BJ (cell line): Measurements from ENCODE around the gene LRRC41. TPM values are rescaled to one million over a fixed set of nuclear protein-coding genes. Genes with fewer than 3 reads are reported as not detected.

Source experiments
- CTCF ChIA-PET: fragments of 350-600 bp; formaldehyde crosslinking; extraction: SDS; loops from one replicate; lab custom pipeline; 2021; ENCODE audit warnings: antibody characterized with exemption, inconsistent platforms; lab: Yijun Ruan, JAX
- POLR2A ChIA-PET: fragments of 300-600 bp; sonication (Branson Sonifier 250); formaldehyde crosslinking; extraction: SDS; loops from one replicate; lab custom pipeline; 2021; ENCODE audit warnings: antibody characterized with exemption; lab: Charles Lee
- DNase-seq: peaks from one replicate; pipeline ENCODE4 v3.0.0-alpha.2; 2011; ENCODE audit warnings: low read depth
- H3K27me3 ChIP-seq: 2 replicates; pipeline ENCODE4 v1.6.0; 2011; ENCODE audit warnings: low read length; ENCODE audit not compliant: control insufficient read depth, insufficient read depth
- H3K36me3 ChIP-seq: 2 replicates; pipeline ENCODE4 v1.5.1; 2011; ENCODE audit warnings: low read length; ENCODE audit not compliant: control insufficient read depth, insufficient read depth
- H3K4me3 ChIP-seq: 2 replicates; pipeline ENCODE4 v1.5.1; 2011; ENCODE audit warnings: low read depth, mild to moderate bottlenecking, control low read depth, low read length
- polyA minus RNA-seq: library from RNA; depleted of rRNA, polyadenylated mRNA; stranded (reverse); fragments of >200 nt; gene quantifications from 2 replicates; pipeline ENCODE4 v1.2.3, GENCODE V29; 2011; rRNA and poly(A)+ RNA removed
- polyA plus RNA-seq: library from polyadenylated mRNA; depleted of rRNA; stranded (reverse); fragments of >200 nt; gene quantifications from 2 replicates; pipeline ENCODE4 v1.2.3, GENCODE V29; 2011; rRNA removed
- TF ChIP-seq, protein P1 (sequence below): IDR thresholded peaks from 2 replicates; pipeline ENCODE4 v1.5.1; 2011; ENCODE audit warnings: low read depth, mild to moderate bottlenecking, control low read depth, inconsistent platforms, low read length, moderate library complexity; ENCODE audit not compliant: insufficient read depth

LRRC41 gene, protein sequence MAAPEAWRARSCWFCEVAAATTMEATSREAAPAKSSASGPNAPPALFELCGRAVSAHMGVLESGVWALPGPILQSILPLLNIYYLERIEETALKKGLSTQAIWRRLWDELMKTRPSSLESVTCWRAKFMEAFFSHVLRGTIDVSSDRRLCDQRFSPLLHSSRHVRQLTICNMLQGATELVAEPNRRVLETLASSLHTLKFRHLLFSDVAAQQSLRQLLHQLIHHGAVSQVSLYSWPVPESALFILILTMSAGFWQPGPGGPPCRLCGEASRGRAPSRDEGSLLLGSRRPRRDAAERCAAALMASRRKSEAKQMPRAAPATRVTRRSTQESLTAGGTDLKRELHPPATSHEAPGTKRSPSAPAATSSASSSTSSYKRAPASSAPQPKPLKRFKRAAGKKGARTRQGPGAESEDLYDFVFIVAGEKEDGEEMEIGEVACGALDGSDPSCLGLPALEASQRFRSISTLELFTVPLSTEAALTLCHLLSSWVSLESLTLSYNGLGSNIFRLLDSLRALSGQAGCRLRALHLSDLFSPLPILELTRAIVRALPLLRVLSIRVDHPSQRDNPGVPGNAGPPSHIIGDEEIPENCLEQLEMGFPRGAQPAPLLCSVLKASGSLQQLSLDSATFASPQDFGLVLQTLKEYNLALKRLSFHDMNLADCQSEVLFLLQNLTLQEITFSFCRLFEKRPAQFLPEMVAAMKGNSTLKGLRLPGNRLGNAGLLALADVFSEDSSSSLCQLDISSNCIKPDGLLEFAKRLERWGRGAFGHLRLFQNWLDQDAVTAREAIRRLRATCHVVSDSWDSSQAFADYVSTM
- polyA plus RNA-seq (70.5 and 101 TPM in 2 replicates), polyA minus RNA-seq (70.2 and 118 TPM in 2 replicates)

DNA sequence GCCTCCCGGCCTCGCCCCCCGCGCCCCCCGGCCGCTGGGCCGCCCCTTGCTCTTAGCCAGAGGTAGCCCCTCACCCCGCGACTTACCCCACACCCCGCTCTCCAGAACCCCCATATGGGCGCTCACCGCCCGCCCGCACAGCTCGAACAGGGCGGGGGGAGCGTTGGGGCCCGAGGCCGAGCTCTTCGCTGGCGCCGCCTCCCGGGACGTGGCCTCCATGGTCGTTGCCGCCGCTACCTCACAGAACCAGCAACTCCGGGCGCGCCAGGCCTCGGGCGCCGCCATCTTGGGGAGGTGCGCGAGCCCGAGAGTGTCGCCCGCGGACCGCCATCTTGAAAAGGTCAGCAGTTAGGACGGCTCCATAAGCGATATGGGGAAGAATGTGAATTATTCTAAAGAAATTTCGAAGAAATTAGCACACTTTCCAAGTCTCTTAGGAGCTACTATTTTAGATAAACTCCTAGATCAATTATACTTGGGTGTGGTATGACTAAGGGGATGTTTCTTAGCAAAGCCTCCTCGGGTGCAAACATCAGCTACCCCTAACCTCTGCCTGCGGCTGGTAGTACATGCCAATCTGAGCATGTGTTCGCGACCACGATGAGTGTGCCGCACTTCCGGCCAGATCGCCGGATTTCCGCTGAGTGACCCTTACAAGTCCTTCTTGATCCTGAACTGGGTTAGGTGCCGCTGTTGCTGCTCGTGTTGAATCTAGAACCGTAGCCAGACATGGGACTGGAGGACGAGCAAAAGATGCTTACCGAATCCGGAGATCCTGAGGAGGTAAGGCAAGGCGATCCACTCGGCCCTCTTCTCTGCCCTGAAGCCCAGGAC lies at the start of gene LRRC41, which contains the start of gene UQCRH:
TSS of gene LRRC41 (minus strand) at position 579 of the 834 bp plus-strand sequence. CDS start at position 285, 294 bp downstream.
TSS of gene UQCRH (plus strand) at position 661 of the 834 bp plus-strand sequence. CDS start at position 730, 69 bp downstream.
- peak within 1 kb of the TSS; percentile 92 for H3K4me3 ChIP-seq
- ChIA-PET POLR2A (interaction anchor here (0.6 to 0.7 kb wide), 2 partner anchors 56 to 101 kb away, joined by 3 to 4 read pairs; no protein-coding TSS in a partner anchor), CTCF (interaction anchor here (0.8 to 1.5 kb wide), 6 partner anchors 11 to 80 kb away, joined by 3 to 6 read pairs (median 4); no protein-coding TSS in a partner anchor)
- no peaks in the 10 kb centered on the region for H3K27me3 ChIP-seq
- peak; percentile 84 for DNase-seq
- no peaks in the 10 kb centered on the region; the same call in 1 of the 2 replicates for H3K36me3 ChIP-seq
- TF ChIP-seq, protein P1, sequence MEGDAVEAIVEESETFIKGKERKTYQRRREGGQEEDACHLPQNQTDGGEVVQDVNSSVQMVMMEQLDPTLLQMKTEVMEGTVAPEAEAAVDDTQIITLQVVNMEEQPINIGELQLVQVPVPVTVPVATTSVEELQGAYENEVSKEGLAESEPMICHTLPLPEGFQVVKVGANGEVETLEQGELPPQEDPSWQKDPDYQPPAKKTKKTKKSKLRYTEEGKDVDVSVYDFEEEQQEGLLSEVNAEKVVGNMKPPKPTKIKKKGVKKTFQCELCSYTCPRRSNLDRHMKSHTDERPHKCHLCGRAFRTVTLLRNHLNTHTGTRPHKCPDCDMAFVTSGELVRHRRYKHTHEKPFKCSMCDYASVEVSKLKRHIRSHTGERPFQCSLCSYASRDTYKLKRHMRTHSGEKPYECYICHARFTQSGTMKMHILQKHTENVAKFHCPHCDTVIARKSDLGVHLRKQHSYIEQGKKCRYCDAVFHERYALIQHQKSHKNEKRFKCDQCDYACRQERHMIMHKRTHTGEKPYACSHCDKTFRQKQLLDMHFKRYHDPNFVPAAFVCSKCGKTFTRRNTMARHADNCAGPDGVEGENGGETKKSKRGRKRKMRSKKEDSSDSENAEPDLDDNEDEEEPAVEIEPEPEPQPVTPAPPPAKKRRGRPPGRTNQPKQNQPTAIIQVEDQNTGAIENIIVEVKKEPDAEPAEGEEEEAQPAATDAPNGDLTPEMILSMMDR = peak; percentile 23; the same call in 1 of the 2 replicates

DNA sequence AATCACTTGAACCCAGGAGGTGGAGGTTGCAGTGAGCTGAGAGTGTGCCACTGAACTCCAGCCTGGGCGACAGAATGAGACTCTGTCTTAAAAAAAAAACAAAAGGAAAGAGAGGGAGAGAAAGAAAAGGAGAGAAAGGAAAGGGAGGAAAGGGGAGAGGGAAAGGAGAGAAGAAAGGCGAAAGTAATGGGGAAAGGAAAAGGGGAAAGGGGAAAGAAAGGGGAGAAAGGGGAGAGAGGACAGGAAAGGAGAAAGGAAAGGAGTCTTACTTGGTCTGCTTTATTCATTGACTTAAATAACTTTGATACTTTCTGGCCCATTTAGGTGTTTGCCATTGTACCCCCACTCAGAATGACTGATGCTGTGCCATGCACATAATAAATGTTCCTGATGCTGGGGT lies 48.9 kb upstream of the LRRC41 start:
- TF ChIP-seq, protein P1 = no peak
- POLR2A ChIA-PET = no interaction called here
- Histone ChIP-seq H3K27me3 (no peaks in the 10 kb centered on the region), H3K36me3 (peaks cover 8% of the 10 kb centered on the region), H3K4me3 (no peak overlapping the region)
- DNase-seq = no peak
- CTCF ChIA-PET = interaction anchor here (0.7 kb wide), 1 partner anchor 9 kb away, joined by 3 read pairs; no protein-coding TSS in a partner anchor

DNA sequence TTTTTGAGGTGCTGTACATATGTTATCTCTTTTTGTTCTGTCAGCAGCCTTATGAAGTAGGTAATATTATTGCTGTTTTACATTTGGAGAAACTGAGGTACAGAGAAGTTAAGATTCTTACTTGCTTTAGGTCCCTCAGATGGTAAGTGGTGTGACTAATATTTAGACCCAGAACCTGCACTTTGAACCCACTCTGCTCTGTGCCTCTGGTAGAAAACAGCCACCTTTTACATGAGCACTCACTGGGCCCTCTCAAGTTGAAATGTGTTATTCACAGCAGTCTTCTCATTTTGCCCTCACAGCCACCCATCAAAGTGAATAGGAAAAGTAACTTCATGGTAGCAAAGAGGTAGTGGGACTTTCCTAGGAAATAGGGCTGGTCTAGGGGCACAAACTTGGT lies 41.9 kb upstream of the LRRC41 start:
- TF ChIP-seq, protein P1 = no peak
- ChIA-PET POLR2A (no interaction called here), CTCF (interaction anchor here (3.5 to 5.4 kb wide), 2 partner anchors 12 to 100 kb away, joined by 11 to 47 read pairs; partner anchors contain the start of gene RAD54L)
- no peaks in the 10 kb centered on the region for H3K27me3 ChIP-seq
- H3K36me3 ChIP-seq = peaks cover 11% of the 10 kb centered on the region
- H3K4me3 ChIP-seq = no peak overlapping the region
- DNase-seq = no peak

DNA sequence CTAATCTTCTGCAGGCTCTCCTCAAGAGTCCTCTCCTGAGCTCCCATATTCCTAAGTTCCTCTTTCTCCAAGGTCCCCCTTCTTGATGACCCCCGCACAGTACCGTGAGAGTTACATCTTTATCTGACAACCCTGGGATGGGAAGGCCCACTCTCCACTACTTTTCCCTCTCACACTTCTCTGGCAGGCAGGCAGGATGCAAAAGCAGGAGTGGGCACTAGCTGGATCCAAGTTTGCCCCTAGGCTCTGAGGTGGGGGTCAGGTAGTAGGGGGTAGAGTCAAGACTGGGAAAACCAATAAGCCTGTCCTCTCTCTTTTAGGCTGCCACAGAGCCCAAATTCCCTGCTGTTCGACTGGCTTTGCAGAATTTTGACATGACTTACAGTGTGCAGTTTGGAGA lies 41.1 kb upstream of the LRRC41 start:
- POLR2A ChIA-PET = no interaction called here
- Histone ChIP-seq H3K4me3 (no peak overlapping the region), H3K27me3 (no peaks in the 10 kb centered on the region), H3K36me3 (peaks cover 11% of the 10 kb centered on the region)
- TF ChIP-seq, protein P1 = no peak
- no peak for DNase-seq
- CTCF ChIA-PET = interaction anchor here (5.4 kb wide), 1 partner anchor 99 kb away, joined by 47 read pairs; the partner anchor contains the start of gene RAD54L
